Lower lobe of right lung (tissue), 2 donors: ENCODE results near the gene MRPL38. TPM values are rescaled to one million over a fixed set of nuclear protein-coding genes. Genes with fewer than 3 reads are reported as not detected.

Experiments
- ATAC-seq, 2 donors: fragments of 200-7000 bp; cut with Tn5 transposase; one replicate each; pipeline ENCODE4 v1.9.1; 2020 to 2022; ENCODE audit warnings: mild to moderate bottlenecking in 2 of 2, moderate library complexity in 2 of 2
- DNase-seq: peaks from one replicate; pipeline ENCODE4 v3.0.0-alpha.2; 2020
- H3K27ac ChIP-seq: fragments of 200-600 bp; one replicate; pipeline ENCODE4 v1.8.0; 2022
- H3K27me3 ChIP-seq: fragments of 200-600 bp; one replicate; pipeline ENCODE4 v1.8.0; 2022; ENCODE audit warnings: low read depth
- H3K36me3 ChIP-seq: fragments of 200-600 bp; one replicate; pipeline ENCODE4 v1.8.0; 2022; ENCODE audit warnings: mild to moderate bottlenecking
- H3K4me1 ChIP-seq: fragments of 200-600 bp; one replicate; pipeline ENCODE4 v1.8.0; 2022
- H3K4me3 ChIP-seq: fragments of 200-600 bp; one replicate; pipeline ENCODE4 v1.8.0; 2022; ENCODE audit warnings: mild to moderate bottlenecking
- H3K9me3 ChIP-seq: fragments of 200-600 bp; one replicate; pipeline ENCODE4 v1.8.0; 2022
- CTCF ChIP-seq: fragments of 200-600 bp; IDR thresholded peaks from one replicate; pipeline ENCODE4 v1.8.0; 2022; ENCODE audit warnings: antibody characterized with exemption, mild to moderate bottlenecking
- intact Hi-C: fragments of 100-400 bp; cut with DNase I; formaldehyde crosslinking; loops from one replicate; pipeline ENCODE4 v1.11.0; 2022
- total RNA-seq: library from RNA; stranded (reverse); fragmentation: NEBNext Ultra II Directional; extraction: Animal tissue kit (Norgen Biotek cat#: 25700); gene quantifications from one replicate; pipeline ENCODE4 v1.2.1, GENCODE V29; 2021
- donor health status: DM: no; HTN: yes; CAD: no; lungs with severe emphysema.

Gene MRPL38
- total RNA-seq, 1 donor from 2014 or later: 68.9 TPM

- ATAC-seq (peak; percentile 47 to 51), DNase-seq (peak; percentile 73)
- intact Hi-C loops: no loop called here
- Histone ChIP-seq H3K9me3 (no peaks in the 10 kb centered on the region), H3K4me1 (peaks cover 60% of the 10 kb centered on the region), H3K27me3 (no peaks in the 10 kb centered on the region), H3K36me3 (peaks cover 25% of the 10 kb centered on the region), H3K4me3 (peak overlapping the region; percentile 67), H3K27ac (peak overlapping the region; percentile 93)
- TF ChIP-seq CTCF: no peak
Observed at GRCh38 chr17:75876190-75876937, 28.3 kb downstream of the MRPL38 start.

GRCh38 chr17:75875940-75876189, 28.8 kb downstream of the MRPL38 start:
- Histone ChIP-seq H3K4me3 (peak overlapping the region; percentile 67), H3K4me1 (peaks cover 60% of the 10 kb centered on the region), H3K27me3 (no peaks in the 10 kb centered on the region), H3K27ac (peak overlapping the region; percentile 93), H3K9me3 (no peaks in the 10 kb centered on the region), H3K36me3 (peaks cover 25% of the 10 kb centered on the region)
- DNase-seq: no peak
- intact Hi-C loops: no loop called here
- no peak for TF ChIP-seq CTCF
- no peak for ATAC-seq

GRCh38 chr17:75875182-75875939, 29.3 kb downstream of the MRPL38 start:
- no peaks in the 10 kb centered on the region for H3K27me3 ChIP-seq
- DNase-seq (no peak), ATAC-seq (no peak)
- H3K4me1 ChIP-seq: peaks cover 60% of the 10 kb centered on the region
- intact Hi-C loops: no loop called here
- no peaks in the 10 kb centered on the region for H3K9me3 ChIP-seq
- TF ChIP-seq CTCF: no peak
- peak overlapping the region; percentile 93 for H3K27ac ChIP-seq
- H3K4me3 ChIP-seq: peak overlapping the region; percentile 67
- H3K36me3 ChIP-seq: peaks cover 25% of the 10 kb centered on the region

- DNase-seq: no peak
- TF ChIP-seq CTCF: no peak
- intact Hi-C loops: no loop called here
- Histone ChIP-seq H3K27ac (peak overlapping the region; percentile 93), H3K4me3 (no peak overlapping the region), H3K27me3 (no peaks in the 10 kb centered on the region), H3K36me3 (peaks cover 25% of the 10 kb centered on the region), H3K4me1 (peaks cover 64% of the 10 kb centered on the region), H3K9me3 (no peaks in the 10 kb centered on the region)
- no peak for ATAC-seq
Observed at GRCh38 chr17:75874323-75875181, 30.1 kb downstream of the MRPL38 start.

- DNase-seq: no peak
- no peak overlapping the region for H3K4me3 ChIP-seq
- TF ChIP-seq CTCF: no peak
- no peaks in the 10 kb centered on the region for H3K27me3 ChIP-seq
- H3K27ac ChIP-seq: peak overlapping the region; percentile 91
- no peaks in the 10 kb centered on the region for H3K9me3 ChIP-seq
- ATAC-seq: no peak
- peaks cover 68% of the 10 kb centered on the region for H3K4me1 ChIP-seq
- intact Hi-C loops: no loop called here
- H3K36me3 ChIP-seq: peaks cover 25% of the 10 kb centered on the region
Observed at GRCh38 chr17:75873587-75874322, 30.9 kb downstream of the MRPL38 start.
